ENCODE measurements around the gene TRIO.

DNA sequence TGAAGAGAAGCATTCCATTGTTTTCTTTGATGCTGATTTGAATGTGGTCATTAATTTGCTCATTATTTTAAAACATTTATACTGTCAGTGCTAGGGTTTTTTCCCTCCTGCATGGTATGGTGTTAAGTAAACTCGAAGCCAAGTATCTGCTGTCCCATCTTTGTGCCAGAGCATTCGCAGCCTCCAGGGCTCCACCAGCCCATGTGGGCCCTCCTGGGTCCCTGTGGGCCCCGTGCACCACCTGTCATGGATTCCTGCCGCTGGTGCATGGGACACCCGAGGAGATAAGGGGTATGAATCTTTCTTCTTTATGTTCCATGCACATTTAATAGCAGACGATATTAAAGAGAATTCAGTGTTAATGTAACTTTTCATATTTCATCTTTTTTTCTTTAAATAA, 95.1 kb downstream of the TRIO start:
- TF ChIP-seq POLR2AphosphoS5 (IDR thresholded peaks at IDR 0.05; ENCODE audit: borderline replicate concordance, low read depth, low read length) (no peak), EZH2 (IDR thresholded peaks at IDR 0.05) (no peak)
